ENCODE data around the gene COL25A1.

DNA sequence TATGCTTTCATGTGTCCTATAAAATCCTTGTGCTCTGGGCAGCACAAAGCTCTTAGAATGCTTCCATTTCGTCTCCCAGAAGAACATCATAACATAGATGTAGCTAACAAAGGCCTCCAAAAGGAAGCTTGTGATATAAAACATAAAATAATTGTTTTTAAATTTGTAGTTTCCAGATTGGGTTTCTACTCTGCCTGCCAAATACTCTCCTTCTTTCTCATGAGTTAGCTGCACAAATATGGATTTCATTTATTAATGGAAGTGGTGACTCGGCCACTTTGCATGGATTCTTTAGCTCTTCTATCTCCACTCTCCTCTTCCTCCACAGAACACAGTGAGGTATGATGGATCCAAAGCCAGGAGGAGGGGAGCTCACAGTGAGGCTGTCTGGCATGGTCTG, 265.4 kb downstream of the COL25A1 start:
- TF ChIP-seq, protein P1, sequence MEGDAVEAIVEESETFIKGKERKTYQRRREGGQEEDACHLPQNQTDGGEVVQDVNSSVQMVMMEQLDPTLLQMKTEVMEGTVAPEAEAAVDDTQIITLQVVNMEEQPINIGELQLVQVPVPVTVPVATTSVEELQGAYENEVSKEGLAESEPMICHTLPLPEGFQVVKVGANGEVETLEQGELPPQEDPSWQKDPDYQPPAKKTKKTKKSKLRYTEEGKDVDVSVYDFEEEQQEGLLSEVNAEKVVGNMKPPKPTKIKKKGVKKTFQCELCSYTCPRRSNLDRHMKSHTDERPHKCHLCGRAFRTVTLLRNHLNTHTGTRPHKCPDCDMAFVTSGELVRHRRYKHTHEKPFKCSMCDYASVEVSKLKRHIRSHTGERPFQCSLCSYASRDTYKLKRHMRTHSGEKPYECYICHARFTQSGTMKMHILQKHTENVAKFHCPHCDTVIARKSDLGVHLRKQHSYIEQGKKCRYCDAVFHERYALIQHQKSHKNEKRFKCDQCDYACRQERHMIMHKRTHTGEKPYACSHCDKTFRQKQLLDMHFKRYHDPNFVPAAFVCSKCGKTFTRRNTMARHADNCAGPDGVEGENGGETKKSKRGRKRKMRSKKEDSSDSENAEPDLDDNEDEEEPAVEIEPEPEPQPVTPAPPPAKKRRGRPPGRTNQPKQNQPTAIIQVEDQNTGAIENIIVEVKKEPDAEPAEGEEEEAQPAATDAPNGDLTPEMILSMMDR (IDR thresholded peaks at IDR 0.05), result no peak
- no peak for TF ChIP-seq POLR2A (IDR thresholded peaks at IDR 0.05)
